CD4-positive, alpha-beta T cell (primary cell): ENCODE results near the gene DUSP28. TPM values are rescaled to one million over a fixed set of nuclear protein-coding genes. Genes with fewer than 3 reads are reported as not detected.

Source experiments
- ATAC-seq: fragments of 200-7000 bp; cut with Tn5 transposase; one replicate; pipeline ENCODE4 v1.10.0; 2022; ENCODE audit warnings: mild to moderate bottlenecking; ENCODE audit not compliant: poor library complexity
- CTCF ChIA-PET: fragments of 350-600 bp; sonication (Branson Sonifier 250); formaldehyde crosslinking; loops from one replicate; lab custom pipeline; 2021; ENCODE audit warnings: antibody characterized with exemption, inconsistent platforms; lab: Charles Lee
- POLR2A ChIA-PET: fragments of 350-600 bp; sonication (Branson Sonifier 250); formaldehyde crosslinking; loops from one replicate; lab custom pipeline; 2021; ENCODE audit warnings: antibody characterized with exemption, inconsistent platforms; lab: Charles Lee
- DNase-seq, 14 experiments: peaks; one replicate each; pipeline ENCODE4 v3.0.0-alpha.2; 2013 to 2020; ENCODE audit warnings: mixed read lengths in 2 of 14
- H3K27ac ChIP-seq, 2 donors: one replicate each; pipeline versions ENCODE4 v1.5.1 to v1.7.0; 2013; ENCODE audit warnings: low read length in 2 of 2, low read depth in 1 of 2, mild to moderate bottlenecking in 1 of 2
- H3K27me3 ChIP-seq, 2 experiments: 1 replicate in 1 of 2; 2 replicates in 1 of 2; pipeline versions ENCODE4 v1.6.1 to v1.7.0; 2013; ENCODE audit warnings: low read length in 2 of 2, control low read depth in 1 of 2, mild to moderate bottlenecking in 1 of 2, moderate library complexity in 1 of 2; ENCODE audit not compliant: insufficient read depth in 2 of 2, control insufficient read depth in 1 of 2
- H3K36me3 ChIP-seq: one replicate; pipeline ENCODE4 v1.6.1; 2013; ENCODE audit warnings: low read length, control low read depth; ENCODE audit not compliant: insufficient read depth
- H3K4me1 ChIP-seq: one replicate; pipeline ENCODE4 v1.6.1; 2013; ENCODE audit warnings: low read length, control low read depth; ENCODE audit not compliant: insufficient read depth
- H3K4me3 ChIP-seq: one replicate; pipeline ENCODE4 v1.5.1; 2013; ENCODE audit warnings: mild to moderate bottlenecking, low read length, moderate library complexity
- H3K9me3 ChIP-seq, 2 experiments: 1 replicate in 1 of 2; 2 replicates in 1 of 2; pipeline versions ENCODE4 v1.6.1 to v1.7.0; 2013; ENCODE audit warnings: low read length in 2 of 2, mild to moderate bottlenecking in 2 of 2, control low read depth in 1 of 2, moderate library complexity in 1 of 2; ENCODE audit not compliant: control insufficient read depth in 1 of 2, insufficient read depth in 1 of 2
- H3K27ac Mint-ChIP-seq: one replicate; pipeline ENCODE4 v1.8.0; 2020; ENCODE audit warnings: mixed read lengths
- H3K27me3 Mint-ChIP-seq: one replicate; pipeline ENCODE4 v1.8.0; 2021; ENCODE audit warnings: mixed read lengths
- H3K36me3 Mint-ChIP-seq: one replicate; pipeline ENCODE4 v1.8.0; 2021; ENCODE audit warnings: low read depth, mixed read lengths
- H3K4me1 Mint-ChIP-seq: one replicate; pipeline ENCODE4 v1.8.0; 2021; ENCODE audit warnings: low read depth, mixed read lengths
- H3K4me3 Mint-ChIP-seq: one replicate; pipeline ENCODE4 v1.8.0; 2020; ENCODE audit warnings: mild to moderate bottlenecking, mixed read lengths
- H3K9me3 Mint-ChIP-seq: one replicate; pipeline ENCODE4 v1.8.0; 2020; ENCODE audit warnings: mixed read lengths
- intact Hi-C, 2 experiments: fragments of 100-400 bp; cut with DNase I in 1 of 2; cut with micrococcal nuclease in 1 of 2; formaldehyde crosslinking; loops; one replicate each; pipeline versions ENCODE4 v1.15.1 to v1.9.0; 2023 to 2025; cut with DNase I, micrococcal nuclease
- total RNA-seq, 174 experiments: library from RNA in 2 of 174; stranded (reverse) in 2 of 174; gene quantifications; one replicate each; pipeline ENCODE4 v1.2.3 and lab custom pipeline; 2021 to 2026
- TF ChIP-seq, protein P1 (sequence below): fragments of 200-600 bp; IDR thresholded peaks from one replicate; pipeline ENCODE4 v1.8.0; 2022; ENCODE audit warnings: antibody characterized with exemption, mild to moderate bottlenecking

Gene DUSP28
- total RNA-seq, 2 experiments from 2014 or later = 18.3 to 18.9 TPM

DNA sequence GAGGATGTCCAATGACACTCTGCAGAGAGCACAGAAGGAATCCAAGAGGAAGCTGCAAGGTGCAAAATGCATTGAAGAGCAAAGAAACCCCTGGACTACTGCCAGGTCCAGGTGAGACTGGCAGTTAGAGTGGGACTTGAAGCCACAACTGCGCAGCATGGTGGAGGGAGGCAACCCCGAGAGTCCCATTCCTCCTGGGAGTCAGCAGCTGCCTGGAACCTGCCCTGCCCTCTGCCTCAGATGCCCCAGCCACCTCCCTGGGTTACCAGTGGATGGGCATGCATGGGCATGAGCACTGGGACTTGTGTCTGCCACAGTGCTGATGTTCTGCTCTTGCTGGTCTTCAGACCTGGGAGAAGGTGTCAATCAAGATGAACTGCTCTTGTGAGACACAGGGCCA lies 45.5 kb upstream of the DUSP28 start:
- Mint-ChIP-seq H3K27ac (no peak overlapping the region), H3K27me3 (no peaks in the 10 kb centered on the region), H3K9me3 (no peaks in the 10 kb centered on the region), H3K4me3 (no peak overlapping the region), H3K4me1 (peaks cover 6% of the 10 kb centered on the region), H3K36me3 (peaks cover 6% of the 10 kb centered on the region)
- POLR2A ChIA-PET = interaction anchor here (0.8 to 2.0 kb wide), 5 partner anchors 46 to 72 kb away, joined by 3 to 18 read pairs (median 7); partner anchors contain the start of genes CAPN10, DUSP28 and RNPEPL1
- Histone ChIP-seq H3K36me3 (peaks cover 22% of the 10 kb centered on the region), H3K27ac (no peak overlapping the region), H3K4me1 (peaks cover 15% of the 10 kb centered on the region), H3K4me3 (no peak overlapping the region), H3K9me3 (no peaks in the 10 kb centered on the region), H3K27me3 (no peaks in the 10 kb centered on the region)
- TF ChIP-seq, protein P1, sequence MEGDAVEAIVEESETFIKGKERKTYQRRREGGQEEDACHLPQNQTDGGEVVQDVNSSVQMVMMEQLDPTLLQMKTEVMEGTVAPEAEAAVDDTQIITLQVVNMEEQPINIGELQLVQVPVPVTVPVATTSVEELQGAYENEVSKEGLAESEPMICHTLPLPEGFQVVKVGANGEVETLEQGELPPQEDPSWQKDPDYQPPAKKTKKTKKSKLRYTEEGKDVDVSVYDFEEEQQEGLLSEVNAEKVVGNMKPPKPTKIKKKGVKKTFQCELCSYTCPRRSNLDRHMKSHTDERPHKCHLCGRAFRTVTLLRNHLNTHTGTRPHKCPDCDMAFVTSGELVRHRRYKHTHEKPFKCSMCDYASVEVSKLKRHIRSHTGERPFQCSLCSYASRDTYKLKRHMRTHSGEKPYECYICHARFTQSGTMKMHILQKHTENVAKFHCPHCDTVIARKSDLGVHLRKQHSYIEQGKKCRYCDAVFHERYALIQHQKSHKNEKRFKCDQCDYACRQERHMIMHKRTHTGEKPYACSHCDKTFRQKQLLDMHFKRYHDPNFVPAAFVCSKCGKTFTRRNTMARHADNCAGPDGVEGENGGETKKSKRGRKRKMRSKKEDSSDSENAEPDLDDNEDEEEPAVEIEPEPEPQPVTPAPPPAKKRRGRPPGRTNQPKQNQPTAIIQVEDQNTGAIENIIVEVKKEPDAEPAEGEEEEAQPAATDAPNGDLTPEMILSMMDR = no peak
- intact Hi-C loops = loop anchor here (1.0 to 10.0 kb wide), 8 partner anchors 43 to 326 kb away; partner anchors contain the start of genes ANKMY1 (in 1 of the 2), CAPN10 (in 1 of the 2), DUSP28 (in 1 of the 2) and RNPEPL1 (in 1 of the 2)
- CTCF ChIA-PET = interaction anchor here (1.0 to 1.6 kb wide), 3 partner anchors 46 to 106 kb away, joined by 8 to 31 read pairs (median 10); partner anchors contain the start of gene DUSP28
- ATAC-seq (no peak), DNase-seq (peak in 1 of 14 experiments; percentile 13)

DNA sequence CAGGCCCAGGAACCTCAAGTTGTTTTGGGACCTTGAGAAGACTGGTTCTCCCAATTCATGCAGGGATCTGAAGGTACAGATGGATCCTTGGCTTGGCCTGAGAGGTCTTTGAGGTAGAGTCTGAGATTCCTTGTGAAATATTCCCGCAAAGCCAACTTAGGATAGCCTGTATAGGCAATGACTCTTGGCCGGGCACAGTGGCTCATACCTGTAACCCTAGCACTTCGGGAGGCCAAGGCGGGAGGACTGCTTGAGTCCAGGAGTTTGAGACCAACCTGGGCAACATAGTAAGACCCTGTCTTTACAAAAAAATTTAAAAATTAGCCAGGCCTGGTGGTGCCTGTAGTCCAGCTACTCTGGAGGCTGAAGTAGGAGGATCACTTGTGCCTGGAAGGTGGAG lies 42.8 kb upstream of the DUSP28 start:
- H3K4me1 Mint-ChIP-seq = peaks cover 6% of the 10 kb centered on the region
- Histone ChIP-seq H3K4me3 (no peak overlapping the region), H3K27me3 (no peaks in the 10 kb centered on the region), H3K9me3 (peaks cover 0 to 4% of the 10 kb centered on the region in 2 experiments), H3K36me3 (peaks cover 12% of the 10 kb centered on the region), H3K4me1 (peaks cover 15% of the 10 kb centered on the region), H3K27ac (no peak overlapping the region)
- CTCF ChIA-PET = no interaction called here
- no peak overlapping the region for H3K4me3 Mint-ChIP-seq
- no peaks in the 10 kb centered on the region for H3K9me3 Mint-ChIP-seq
- intact Hi-C loops = loop anchor here (10.0 kb wide), 3 partner anchors 47 to 217 kb away; partner anchors contain the start of genes DUSP28 (in 1 of the 2) and RNPEPL1 (in 1 of the 2)
- no peaks in the 10 kb centered on the region for H3K27me3 Mint-ChIP-seq
- DNase-seq = no peak
- no peak overlapping the region for H3K27ac Mint-ChIP-seq
- no peak for ATAC-seq
- H3K36me3 Mint-ChIP-seq = peaks cover 10% of the 10 kb centered on the region
- POLR2A ChIA-PET = no interaction called here
- TF ChIP-seq, protein P1 = no peak

DNA sequence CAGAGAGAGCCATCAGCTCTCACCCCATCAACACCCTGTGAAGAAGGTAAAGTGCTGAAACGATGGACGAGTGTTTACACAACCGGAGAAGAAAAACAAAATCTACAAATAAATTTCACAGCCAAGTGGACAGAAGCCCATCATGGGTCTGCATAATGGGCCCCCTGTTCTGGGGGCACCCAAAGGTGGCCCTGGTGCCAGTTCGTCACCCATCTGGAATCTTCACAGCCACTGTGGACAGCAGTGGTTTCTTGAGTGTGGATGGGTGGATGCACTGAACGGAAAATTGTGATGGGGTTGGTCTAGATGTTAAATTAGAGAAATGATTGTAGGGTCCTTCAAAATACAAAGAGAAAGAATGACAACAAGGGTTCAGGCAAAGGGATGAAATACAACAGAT lies 41.2 kb upstream of the DUSP28 start:
- TF ChIP-seq, protein P1 = no peak
- intact Hi-C loops = loop anchor here (10.0 kb wide), 3 partner anchors 46 to 216 kb away; partner anchors contain the start of genes DUSP28 (in 1 of the 2) and RNPEPL1 (in 1 of the 2)
- Mint-ChIP-seq H3K36me3 (peaks cover 19% of the 10 kb centered on the region), H3K27ac (no peak overlapping the region), H3K27me3 (no peaks in the 10 kb centered on the region), H3K4me1 (peaks cover 3% of the 10 kb centered on the region), H3K9me3 (no peaks in the 10 kb centered on the region), H3K4me3 (no peak overlapping the region)
- DNase-seq = no peak
- peaks cover 0 to 10% of the 10 kb centered on the region in 2 experiments for H3K9me3 ChIP-seq
- ChIA-PET POLR2A (no interaction called here), CTCF (no interaction called here)
- no peak overlapping the region for H3K27ac ChIP-seq
- peaks cover 23% of the 10 kb centered on the region for H3K36me3 ChIP-seq
- H3K27me3 ChIP-seq = no peaks in the 10 kb centered on the region
- no peak overlapping the region for H3K4me3 ChIP-seq
- H3K4me1 ChIP-seq = peaks cover 8% of the 10 kb centered on the region
- ATAC-seq = no peak
